ENCODE data around the gene PACRG.

PACRG gene

DNA sequence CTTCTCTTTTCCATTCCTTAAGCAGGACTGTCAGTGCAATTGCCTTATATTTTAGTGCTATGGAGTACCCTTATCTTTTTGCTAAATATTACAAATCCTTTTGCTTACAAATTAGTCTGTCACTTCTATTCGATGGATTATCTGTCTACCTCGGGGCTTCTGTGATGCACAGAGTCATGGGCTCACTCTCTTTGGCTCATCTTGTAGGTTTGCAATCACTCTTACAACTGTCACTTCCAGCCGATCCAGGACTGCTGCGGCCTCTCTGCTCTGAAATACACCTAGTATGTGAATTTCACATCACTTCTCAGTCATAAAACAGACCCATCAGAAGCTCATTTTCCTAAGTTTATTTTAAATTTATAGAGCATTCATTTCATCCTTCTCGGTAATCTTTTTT lies 393.5 kb downstream of the PACRG start:
- no peak for ATAC-seq
- no peak for TF ChIP-seq ZFP30 (CRISPR knock-in tag; IDR thresholded peaks at IDR 0.05)
- no peak for TF ChIP-seq TCF4 (CRISPR knock-in tag; IDR thresholded peaks at IDR 0.05; ENCODE audit: borderline replicate concordance)
- TF ChIP-seq PPARA (CRISPR knock-in tag; IDR thresholded peaks at IDR 0.05; ENCODE audit: borderline replicate concordance): no peak
- no peak for TF ChIP-seq ZNF8 (CRISPR knock-in tag; IDR thresholded peaks at IDR 0.05)
- TF ChIP-seq ZNF565 (CRISPR knock-in tag; conservative IDR thresholded peaks at IDR 0.05; ENCODE audit: low read depth): no peak

DNA sequence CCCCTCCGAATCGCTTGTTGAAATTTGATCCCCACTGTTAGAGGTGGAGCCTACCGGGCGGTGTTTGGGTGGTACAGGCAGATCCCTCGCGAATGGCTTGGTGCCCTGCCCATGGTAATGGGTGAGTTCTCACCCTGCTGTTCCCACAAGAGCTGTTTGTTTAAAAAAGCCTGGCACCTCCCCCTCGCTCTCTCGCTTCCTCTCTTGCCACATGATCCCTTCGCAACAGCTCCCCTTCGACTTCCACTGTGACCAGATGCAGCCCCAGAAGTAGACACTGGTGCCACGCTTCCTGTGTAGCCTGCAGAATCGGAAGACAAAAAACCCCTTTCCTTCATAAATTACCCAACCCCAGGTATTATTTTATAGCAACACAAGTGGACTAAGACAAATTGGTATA lies 394.6 kb downstream of the PACRG start:
- TF ChIP-seq, protein P1, sequence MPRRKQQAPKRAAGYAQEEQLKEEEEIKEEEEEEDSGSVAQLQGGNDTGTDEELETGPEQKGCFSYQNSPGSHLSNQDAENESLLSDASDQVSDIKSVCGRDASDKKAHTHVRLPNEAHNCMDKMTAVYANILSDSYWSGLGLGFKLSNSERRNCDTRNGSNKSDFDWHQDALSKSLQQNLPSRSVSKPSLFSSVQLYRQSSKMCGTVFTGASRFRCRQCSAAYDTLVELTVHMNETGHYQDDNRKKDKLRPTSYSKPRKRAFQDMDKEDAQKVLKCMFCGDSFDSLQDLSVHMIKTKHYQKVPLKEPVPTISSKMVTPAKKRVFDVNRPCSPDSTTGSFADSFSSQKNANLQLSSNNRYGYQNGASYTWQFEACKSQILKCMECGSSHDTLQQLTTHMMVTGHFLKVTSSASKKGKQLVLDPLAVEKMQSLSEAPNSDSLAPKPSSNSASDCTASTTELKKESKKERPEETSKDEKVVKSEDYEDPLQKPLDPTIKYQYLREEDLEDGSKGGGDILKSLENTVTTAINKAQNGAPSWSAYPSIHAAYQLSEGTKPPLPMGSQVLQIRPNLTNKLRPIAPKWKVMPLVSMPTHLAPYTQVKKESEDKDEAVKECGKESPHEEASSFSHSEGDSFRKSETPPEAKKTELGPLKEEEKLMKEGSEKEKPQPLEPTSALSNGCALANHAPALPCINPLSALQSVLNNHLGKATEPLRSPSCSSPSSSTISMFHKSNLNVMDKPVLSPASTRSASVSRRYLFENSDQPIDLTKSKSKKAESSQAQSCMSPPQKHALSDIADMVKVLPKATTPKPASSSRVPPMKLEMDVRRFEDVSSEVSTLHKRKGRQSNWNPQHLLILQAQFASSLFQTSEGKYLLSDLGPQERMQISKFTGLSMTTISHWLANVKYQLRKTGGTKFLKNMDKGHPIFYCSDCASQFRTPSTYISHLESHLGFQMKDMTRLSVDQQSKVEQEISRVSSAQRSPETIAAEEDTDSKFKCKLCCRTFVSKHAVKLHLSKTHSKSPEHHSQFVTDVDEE (CRISPR knock-in tag; IDR thresholded peaks at IDR 0.05): no peak
- TF ChIP-seq SNAI2 (CRISPR knock-in tag; IDR thresholded peaks at IDR 0.05) (no peak), ZFP30 (CRISPR knock-in tag; IDR thresholded peaks at IDR 0.05) (no peak), RARB (CRISPR knock-in tag; IDR thresholded peaks at IDR 0.05) (no peak), ESRRG (CRISPR knock-in tag; IDR thresholded peaks at IDR 0.05) (no peak), TOX (CRISPR knock-in tag; IDR thresholded peaks at IDR 0.05; ENCODE audit: borderline replicate concordance) (no peak), ARNTL (CRISPR knock-in tag; IDR thresholded peaks at IDR 0.05; ENCODE audit: borderline replicate concordance, low read depth) (no peak), ZNF565 (CRISPR knock-in tag; conservative IDR thresholded peaks at IDR 0.05; ENCODE audit: low read depth) (no peak), ZNF8 (CRISPR knock-in tag; IDR thresholded peaks at IDR 0.05) (no peak), ZNF70 (CRISPR knock-in tag; IDR thresholded peaks at IDR 0.05) (no peak)
- TF ChIP-seq, protein P2, sequence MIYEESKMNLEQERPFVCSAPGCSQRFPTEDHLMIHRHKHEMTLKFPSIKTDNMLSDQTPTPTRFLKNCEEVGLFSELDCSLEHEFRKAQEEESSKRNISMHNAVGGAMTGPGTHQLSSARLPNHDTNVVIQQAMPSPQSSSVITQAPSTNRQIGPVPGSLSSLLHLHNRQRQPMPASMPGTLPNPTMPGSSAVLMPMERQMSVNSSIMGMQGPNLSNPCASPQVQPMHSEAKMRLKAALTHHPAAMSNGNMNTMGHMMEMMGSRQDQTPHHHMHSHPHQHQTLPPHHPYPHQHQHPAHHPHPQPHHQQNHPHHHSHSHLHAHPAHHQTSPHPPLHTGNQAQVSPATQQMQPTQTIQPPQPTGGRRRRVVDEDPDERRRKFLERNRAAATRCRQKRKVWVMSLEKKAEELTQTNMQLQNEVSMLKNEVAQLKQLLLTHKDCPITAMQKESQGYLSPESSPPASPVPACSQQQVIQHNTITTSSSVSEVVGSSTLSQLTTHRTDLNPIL (CRISPR knock-in tag; IDR thresholded peaks at IDR 0.05; ENCODE audit: low read depth): no peak
- TF ChIP-seq, protein P3, sequence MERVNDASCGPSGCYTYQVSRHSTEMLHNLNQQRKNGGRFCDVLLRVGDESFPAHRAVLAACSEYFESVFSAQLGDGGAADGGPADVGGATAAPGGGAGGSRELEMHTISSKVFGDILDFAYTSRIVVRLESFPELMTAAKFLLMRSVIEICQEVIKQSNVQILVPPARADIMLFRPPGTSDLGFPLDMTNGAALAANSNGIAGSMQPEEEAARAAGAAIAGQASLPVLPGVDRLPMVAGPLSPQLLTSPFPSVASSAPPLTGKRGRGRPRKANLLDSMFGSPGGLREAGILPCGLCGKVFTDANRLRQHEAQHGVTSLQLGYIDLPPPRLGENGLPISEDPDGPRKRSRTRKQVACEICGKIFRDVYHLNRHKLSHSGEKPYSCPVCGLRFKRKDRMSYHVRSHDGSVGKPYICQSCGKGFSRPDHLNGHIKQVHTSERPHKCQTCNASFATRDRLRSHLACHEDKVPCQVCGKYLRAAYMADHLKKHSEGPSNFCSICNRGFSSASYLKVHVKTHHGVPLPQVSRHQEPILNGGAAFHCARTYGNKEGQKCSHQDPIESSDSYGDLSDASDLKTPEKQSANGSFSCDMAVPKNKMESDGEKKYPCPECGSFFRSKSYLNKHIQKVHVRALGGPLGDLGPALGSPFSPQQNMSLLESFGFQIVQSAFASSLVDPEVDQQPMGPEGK (CRISPR knock-in tag; IDR thresholded peaks at IDR 0.05; ENCODE audit: borderline replicate concordance): no peak
- TF ChIP-seq, protein P4, sequence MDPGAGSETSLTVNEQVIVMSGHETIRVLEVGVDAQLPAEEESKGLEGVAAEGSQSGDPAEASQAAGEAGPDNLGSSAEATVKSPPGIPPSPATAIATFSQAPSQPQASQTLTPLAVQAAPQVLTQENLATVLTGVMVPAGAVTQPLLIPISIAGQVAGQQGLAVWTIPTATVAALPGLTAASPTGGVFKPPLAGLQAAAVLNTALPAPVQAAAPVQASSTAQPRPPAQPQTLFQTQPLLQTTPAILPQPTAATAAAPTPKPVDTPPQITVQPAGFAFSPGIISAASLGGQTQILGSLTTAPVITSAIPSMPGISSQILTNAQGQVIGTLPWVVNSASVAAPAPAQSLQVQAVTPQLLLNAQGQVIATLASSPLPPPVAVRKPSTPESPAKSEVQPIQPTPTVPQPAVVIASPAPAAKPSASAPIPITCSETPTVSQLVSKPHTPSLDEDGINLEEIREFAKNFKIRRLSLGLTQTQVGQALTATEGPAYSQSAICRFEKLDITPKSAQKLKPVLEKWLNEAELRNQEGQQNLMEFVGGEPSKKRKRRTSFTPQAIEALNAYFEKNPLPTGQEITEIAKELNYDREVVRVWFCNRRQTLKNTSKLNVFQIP (CRISPR knock-in tag; IDR thresholded peaks at IDR 0.05; ENCODE audit: borderline replicate concordance, low read depth): no peak
- no peak for ATAC-seq

DNA sequence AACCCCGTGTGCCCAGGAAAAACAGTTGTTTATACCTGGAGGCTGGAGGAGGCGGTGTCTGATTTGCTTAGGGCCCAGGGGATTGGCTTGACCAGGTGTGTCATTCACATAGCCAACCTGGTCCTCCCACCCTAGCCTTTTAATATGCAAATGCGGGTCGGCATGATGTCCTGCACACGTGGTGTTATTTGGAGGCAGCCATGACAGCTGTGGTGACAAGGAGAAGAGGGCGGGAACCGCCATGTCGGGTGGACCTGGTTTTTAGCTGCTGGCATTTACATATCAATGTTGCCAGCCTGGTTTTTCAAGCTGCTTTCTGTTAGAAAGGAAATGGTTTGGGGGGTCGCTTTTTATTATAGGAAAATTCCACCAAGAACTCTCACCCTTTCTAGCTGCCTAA lies 395.3 kb downstream of the PACRG start:
- ATAC-seq: no peak
- TF ChIP-seq ZFP3 (CRISPR knock-in tag; IDR thresholded peaks at IDR 0.05) (no peak), CSDC2 (CRISPR knock-in tag; IDR thresholded peaks at IDR 0.05) (no peak), GLIS3 (CRISPR knock-in tag; IDR thresholded peaks at IDR 0.05) (no peak), BACH2 (CRISPR knock-in tag; IDR thresholded peaks at IDR 0.05; ENCODE audit: borderline replicate concordance) (no peak), ZNF8 (CRISPR knock-in tag; IDR thresholded peaks at IDR 0.05) (no peak), ESRRG (CRISPR knock-in tag; IDR thresholded peaks at IDR 0.05) (no peak), OSR1 (CRISPR knock-in tag; IDR thresholded peaks at IDR 0.05) (no peak)
- TF ChIP-seq, protein P3 (CRISPR knock-in tag; IDR thresholded peaks at IDR 0.05; ENCODE audit: borderline replicate concordance): no peak
- TF ChIP-seq, protein P1 (CRISPR knock-in tag; IDR thresholded peaks at IDR 0.05): no peak
- TF ChIP-seq, protein P4 (CRISPR knock-in tag; IDR thresholded peaks at IDR 0.05; ENCODE audit: borderline replicate concordance, low read depth): no peak
- TF ChIP-seq, protein P5, sequence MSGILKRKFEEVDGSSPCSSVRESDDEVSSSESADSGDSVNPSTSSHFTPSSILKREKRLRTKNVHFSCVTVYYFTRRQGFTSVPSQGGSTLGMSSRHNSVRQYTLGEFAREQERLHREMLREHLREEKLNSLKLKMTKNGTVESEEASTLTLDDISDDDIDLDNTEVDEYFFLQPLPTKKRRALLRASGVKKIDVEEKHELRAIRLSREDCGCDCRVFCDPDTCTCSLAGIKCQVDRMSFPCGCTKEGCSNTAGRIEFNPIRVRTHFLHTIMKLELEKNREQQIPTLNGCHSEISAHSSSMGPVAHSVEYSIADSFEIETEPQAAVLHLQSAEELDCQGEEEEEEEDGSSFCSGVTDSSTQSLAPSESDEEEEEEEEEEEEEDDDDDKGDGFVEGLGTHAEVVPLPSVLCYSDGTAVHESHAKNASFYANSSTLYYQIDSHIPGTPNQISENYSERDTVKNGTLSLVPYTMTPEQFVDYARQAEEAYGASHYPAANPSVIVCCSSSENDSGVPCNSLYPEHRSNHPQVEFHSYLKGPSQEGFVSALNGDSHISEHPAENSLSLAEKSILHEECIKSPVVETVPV (CRISPR knock-in tag; IDR thresholded peaks at IDR 0.05): no peak
